Motor neuron (in vitro differentiated cells): ENCODE results near the gene CAMK2D. TPM values are rescaled to one million over a fixed set of nuclear protein-coding genes. Genes with fewer than 3 reads are reported as not detected.
"Not testable (repeated sequence)": the region's sequence is repeated elsewhere in the genome, so short reads cannot be mapped to it uniquely, and the experiment has no call there.

Experiments
- ATAC-seq, 8 experiments: fragments of 200-7000 bp; cut with Tn5 transposase; replicated peaks in 6 of 8; 2 replicates each; pipeline ENCODE4 v1.8.0; 2021; ENCODE audit warnings: mild to moderate bottlenecking in 8 of 8, moderate library complexity in 8 of 8
- H3K27ac ChIP-seq, 2 donors: fragments of 250-450 bp; sonication (Bioruptor Pico); 2 replicates each; pipeline ENCODE4 v1.9.0; 2021; ENCODE audit warnings: antibody characterized with exemption in 2 of 2, mild to moderate bottlenecking in 2 of 2, moderate library complexity in 1 of 2
- H3K4me1 ChIP-seq, 2 donors: fragments of 250-450 bp; sonication (Bioruptor Pico); replicated peaks in 1 of 2; 2 replicates each; pipeline ENCODE4 v1.6.1; 2021; ENCODE audit warnings: antibody characterized with exemption in 2 of 2, mild to moderate bottlenecking in 2 of 2, moderate library complexity in 1 of 2
- H3K4me3 ChIP-seq, 5 donors: fragments of 250-450 bp; sonication (Bioruptor Pico); 2 replicates each; pipeline ENCODE4 v1.9.0; 2021; ENCODE audit warnings: antibody characterized with exemption in 5 of 5, mild to moderate bottlenecking in 5 of 5, moderate library complexity in 4 of 5
- WGBS, 10 experiments: fragments of 450-650 bp; shearing (Covaris generic); methylation state at CpG; one replicate each; pipeline ENCODE4 v1.0.0; 2022; 5-methylcytosine and 5-hydroxymethylcytosine counted together
- in situ Hi-C, 9 experiments: fragments of 400-800 bp; cut with MboI; loops; one replicate each; pipeline ENCODE4 v1.15.0; 2021; ENCODE audit warnings: low sequenced_read_pairs in 9 of 9, low pct_unique_long_range_greater_than_20kb in 2 of 9; ENCODE audit not compliant: unreplicated experiment in 9 of 9
- total RNA-seq, 8 experiments: library from RNA; unstranded; fragments of 300-600 nt; gene quantifications; 2 replicates each; pipeline versions ENCODE4 v1.2.3 to v1.2.4, GENCODE V29; 2022

CAMK2D gene
- total RNA-seq, 8 experiments from 2014 or later, result 14.5 to 77.2 (median 33.5) TPM

DNA sequence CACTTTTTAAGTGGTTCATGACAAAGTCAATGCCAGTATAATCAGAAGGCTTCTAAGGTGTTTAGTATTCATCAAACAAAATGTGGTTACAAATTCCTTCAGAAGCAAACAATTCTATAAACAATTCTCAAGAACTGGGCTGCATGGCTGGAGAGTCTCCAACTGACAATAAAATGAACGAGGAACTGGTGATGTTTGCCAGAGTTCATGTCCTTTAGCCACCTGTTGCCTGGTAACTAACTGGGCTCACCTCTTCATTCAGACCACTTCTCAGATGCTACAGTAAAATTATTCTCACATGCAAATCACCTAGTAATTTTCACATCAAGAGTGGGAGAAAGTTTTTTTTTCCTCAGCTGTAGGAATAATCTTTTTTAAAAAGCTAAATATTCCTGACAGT, 53.3 kb downstream of the CAMK2D start:
- H3K4me1 ChIP-seq, result peaks cover 0 to 3% of the 10 kb centered on the region in 2 donors
- peak in 1 of 8 experiments; percentile 85 for ATAC-seq
- in situ Hi-C loops, result no loop called here
- no peak overlapping the region for H3K27ac ChIP-seq
- H3K4me3 ChIP-seq, result no peak overlapping the region
- whole genome bisulfite sequencing, 10 experiments, result 0 to 64% (median 33%) methylated on average over 1 of the region's 1 CpG; no CpG with 5 or more reads in 4 of the 10 experiments

DNA sequence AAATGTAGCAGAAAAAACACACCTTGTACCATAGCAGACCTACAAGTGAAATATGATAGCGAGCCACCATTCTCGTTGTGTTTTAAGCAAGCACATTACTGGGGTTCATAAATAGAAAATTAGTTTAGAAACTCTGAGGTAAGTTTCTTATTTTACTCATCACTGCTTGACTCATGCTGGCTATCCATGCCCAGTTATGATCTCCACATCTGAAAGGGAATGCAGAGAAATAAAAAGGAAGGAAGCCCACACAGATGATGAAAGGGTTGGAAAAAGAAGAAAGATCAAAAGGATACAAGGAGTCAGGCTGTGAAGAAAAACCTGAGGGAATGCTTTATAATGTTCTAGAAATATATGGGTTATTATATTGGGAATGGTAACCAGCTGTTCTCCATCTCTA, 54.5 kb downstream of the CAMK2D start:
- Histone ChIP-seq H3K27ac (no peak overlapping the region), H3K4me1 (peaks cover 0 to 3% of the 10 kb centered on the region in 2 donors), H3K4me3 (no peak overlapping the region)
- in situ Hi-C loops, result no loop called here
- WGBS, 10 experiments, result 0 to 100% (median 59%) methylated on average over 1 to 2 of the region's 2 CpGs; no CpG with 5 or more reads in 3 of the 10 experiments
- ATAC-seq, result no peak

DNA sequence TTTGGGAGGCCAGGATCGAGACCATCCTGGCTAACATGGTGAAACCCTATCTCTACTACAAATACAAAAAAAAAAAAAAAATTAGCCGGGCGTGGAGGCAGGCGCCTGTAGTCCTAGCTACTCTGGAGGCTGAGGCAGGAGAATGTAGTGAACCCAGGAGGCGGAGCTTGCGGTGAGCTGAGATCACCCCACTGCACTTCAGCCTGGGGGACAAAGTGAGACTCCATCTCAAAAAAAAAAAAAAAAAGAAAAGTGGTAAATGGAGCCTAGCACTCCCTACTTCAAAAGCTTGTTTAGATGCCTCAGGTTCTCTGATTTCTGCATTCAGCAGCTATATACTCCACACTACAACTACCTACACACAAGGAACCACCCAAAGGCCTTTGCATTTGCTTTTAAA, 56.4 kb downstream of the CAMK2D start:
- ATAC-seq, H3K4me1 ChIP-seq, in situ Hi-C loops, H3K27ac ChIP-seq, H3K4me3 ChIP-seq: not testable (repeated sequence)
- WGBS, 10 experiments, result 94 to 100% (median 100%) methylated on average over 1 to 6 of the region's 6 CpGs; no CpG with 5 or more reads in 5 of the 10 experiments

DNA sequence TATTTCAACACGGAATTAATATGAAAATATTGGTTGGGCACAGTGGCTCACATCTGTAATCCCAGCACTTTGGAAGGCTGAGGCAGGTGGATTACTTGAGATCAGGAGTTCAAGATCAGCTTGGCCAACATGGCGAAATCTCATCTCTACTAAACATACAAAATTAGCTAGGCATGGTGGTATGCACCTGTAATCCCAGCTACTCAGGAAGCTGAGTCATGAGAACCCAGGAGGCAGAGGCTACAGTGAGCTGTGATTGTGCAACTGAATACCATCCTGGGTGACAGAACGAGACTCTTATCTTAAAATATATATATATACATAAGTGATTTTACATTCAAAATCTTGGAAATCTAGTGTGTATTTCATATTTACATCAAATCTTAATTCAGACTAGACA, 58.9 kb downstream of the CAMK2D start:
- 71 to 100% (median 97%) methylated on average over 1 to 3 of the region's 3 CpGs; no CpG with 5 or more reads in 2 of the 10 experiments for WGBS, 10 experiments
- ATAC-seq, H3K4me1 ChIP-seq, H3K27ac ChIP-seq, in situ Hi-C loops, H3K4me3 ChIP-seq: not testable (repeated sequence)

DNA sequence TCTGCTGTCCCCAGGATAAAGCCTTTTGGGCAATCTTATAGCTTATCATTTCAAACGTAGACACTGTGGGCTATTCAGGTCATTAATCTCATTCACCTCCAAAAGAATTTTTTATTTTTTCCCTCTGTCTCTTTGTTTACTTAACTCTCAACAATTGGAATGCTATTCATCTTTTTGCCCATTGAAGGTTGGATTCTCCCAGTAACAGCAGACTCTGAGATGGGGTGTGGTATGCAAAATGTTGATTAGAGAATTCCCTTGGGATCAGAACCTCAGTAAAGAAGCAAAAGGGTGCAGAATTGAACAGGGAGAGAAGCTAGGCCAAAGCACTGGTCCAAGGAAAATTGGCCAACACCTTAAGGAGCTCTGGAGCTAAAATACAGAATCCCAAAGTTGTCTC, 60.4 kb downstream of the CAMK2D start:
- 27 to 83% (median 63%) methylated on average over 1 of the region's 1 CpG; no CpG with 5 or more reads in 3 of the 10 experiments for WGBS, 10 experiments
- peak in 2 of 8 experiments; percentile 51 to 56 for ATAC-seq
- in situ Hi-C loops, result no loop called here
- no peak overlapping the region for H3K4me3 ChIP-seq
- no peak overlapping the region for H3K27ac ChIP-seq
- H3K4me1 ChIP-seq, result no peaks in the 10 kb centered on the region

DNA sequence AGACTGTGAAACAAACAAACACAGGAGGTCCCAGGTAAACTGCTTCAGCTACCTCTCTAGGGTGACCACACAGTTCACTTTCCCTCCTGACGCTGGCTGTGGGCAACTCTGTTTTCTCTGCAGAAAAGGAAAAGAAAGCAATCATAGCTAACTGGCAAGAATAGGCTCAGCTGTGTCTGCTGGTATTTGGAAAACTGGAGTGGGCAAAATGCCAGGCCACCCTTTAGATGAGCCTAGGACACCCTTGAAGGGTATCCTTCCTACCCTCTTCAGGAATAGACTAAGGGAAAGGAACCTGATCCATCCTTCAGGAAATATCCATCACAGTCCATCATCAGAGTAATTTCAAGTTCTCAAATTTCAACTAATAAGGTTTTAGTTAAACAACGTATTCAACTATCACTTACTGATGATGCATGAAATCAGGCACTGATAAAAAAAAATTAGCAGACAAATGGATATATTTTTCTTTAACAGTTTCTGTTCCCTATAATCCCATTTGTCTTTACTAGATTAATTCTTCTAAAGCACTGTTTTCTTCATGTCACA, 60.9 kb downstream of the CAMK2D start:
- WGBS, 10 experiments, result 79 to 100% (median 92%) methylated on average over 1 to 2 of the region's 2 CpGs; no CpG with 5 or more reads in 4 of the 10 experiments
- no peaks in the 10 kb centered on the region for H3K4me1 ChIP-seq
- H3K27ac ChIP-seq, result no peak overlapping the region
- H3K4me3 ChIP-seq, result no peak overlapping the region
- in situ Hi-C loops, result no loop called here
- ATAC-seq, result peak in 1 of 8 experiments; percentile 56

DNA sequence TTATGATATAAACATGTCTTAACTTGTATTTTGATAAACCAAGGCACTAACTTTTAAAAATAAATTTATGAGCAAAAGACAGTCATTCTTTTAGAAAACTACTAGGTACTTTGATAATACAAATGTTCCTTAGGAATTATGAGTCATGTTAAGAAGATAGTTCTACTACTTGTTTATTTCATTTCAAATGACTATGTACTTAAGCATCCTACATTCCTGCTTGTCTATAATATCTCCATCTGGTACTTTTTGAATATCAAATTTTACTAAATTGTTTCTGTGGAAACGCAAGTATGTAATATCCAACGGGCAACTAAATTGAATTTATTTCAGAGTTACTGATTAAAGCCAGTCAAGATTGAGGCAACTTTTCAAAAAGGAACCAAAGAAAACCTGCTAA, 61.8 kb downstream of the CAMK2D start:
- Histone ChIP-seq H3K4me3 (no peak overlapping the region), H3K4me1 (no peaks in the 10 kb centered on the region), H3K27ac (no peak overlapping the region)
- in situ Hi-C loops, result no loop called here
- ATAC-seq, result no peak
- 44 to 100% (median 92%) methylated on average over 1 to 2 of the region's 2 CpGs; no CpG with 5 or more reads in 1 of the 10 experiments for WGBS, 10 experiments

DNA sequence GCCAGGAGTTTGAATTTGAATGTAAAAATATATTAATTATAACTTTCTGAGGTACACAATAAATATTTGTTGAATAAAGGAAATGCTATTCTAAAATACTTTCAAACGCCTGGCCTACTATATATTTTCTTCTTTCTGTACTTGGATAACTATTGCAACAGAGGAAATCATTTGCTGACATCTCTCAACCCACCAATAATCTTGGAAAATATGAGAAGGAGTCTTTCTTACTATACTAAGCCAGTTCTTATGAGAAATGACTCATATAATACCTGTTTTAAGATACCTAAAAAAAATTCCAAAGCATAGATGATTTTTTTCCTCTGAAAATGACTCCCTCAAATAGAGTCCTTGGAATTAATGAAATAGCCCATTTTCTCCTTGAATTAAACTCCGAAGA, 64.1 kb downstream of the CAMK2D start:
- ATAC-seq, result no peak
- WGBS, 10 experiments, result 83 to 100% (median 95%) methylated on average over 1 to 2 of the region's 2 CpGs
- no peak overlapping the region for H3K4me3 ChIP-seq
- no peaks in the 10 kb centered on the region for H3K4me1 ChIP-seq
- in situ Hi-C loops, result no loop called here
- no peak overlapping the region for H3K27ac ChIP-seq

DNA sequence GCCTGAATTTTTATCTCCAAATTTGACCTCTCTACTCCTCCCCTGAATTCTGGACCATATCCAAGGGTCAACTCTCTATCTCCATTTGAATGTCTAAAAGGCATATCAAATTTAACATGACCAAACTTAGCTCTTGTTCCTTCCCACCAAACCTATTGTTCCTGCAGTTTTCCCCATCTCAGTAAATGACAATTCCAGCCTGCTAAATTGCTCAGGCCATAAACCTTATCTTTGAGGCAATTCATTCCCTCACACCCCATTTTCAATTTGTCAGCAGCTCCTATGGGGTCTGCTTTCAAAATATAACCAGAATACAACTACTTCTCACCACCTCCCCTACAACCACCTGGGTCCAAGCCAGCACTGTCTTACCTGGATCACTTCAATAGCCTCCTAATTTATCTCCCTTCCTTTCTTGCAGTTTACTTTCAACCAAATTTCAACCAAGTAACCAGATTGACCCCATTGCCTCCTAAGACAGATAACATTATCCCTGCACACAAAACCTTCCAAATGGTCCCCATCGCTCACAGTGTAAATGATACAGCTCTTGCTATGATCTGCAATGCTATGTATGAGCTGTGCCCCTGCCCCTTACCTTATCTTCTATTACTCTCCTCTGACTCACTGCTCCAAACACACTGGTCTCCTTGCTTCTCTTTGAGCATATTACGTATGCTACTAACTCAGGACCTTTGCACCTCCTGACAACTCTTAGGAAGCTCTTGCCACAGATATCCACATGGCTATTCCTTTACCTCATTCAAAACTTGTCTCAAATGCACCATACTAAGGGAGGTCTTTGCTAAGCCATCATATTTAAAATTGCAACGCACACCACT, 66.0 kb downstream of the CAMK2D start:
- Histone ChIP-seq H3K4me1 (no peaks in the 10 kb centered on the region), H3K27ac (no peak overlapping the region), H3K4me3 (no peak overlapping the region)
- ATAC-seq, result no peak
- in situ Hi-C loops, result no loop called here
- WGBS, 10 experiments, result 71 to 100% (median 99%) methylated on average over 1 to 3 of the region's 3 CpGs

DNA sequence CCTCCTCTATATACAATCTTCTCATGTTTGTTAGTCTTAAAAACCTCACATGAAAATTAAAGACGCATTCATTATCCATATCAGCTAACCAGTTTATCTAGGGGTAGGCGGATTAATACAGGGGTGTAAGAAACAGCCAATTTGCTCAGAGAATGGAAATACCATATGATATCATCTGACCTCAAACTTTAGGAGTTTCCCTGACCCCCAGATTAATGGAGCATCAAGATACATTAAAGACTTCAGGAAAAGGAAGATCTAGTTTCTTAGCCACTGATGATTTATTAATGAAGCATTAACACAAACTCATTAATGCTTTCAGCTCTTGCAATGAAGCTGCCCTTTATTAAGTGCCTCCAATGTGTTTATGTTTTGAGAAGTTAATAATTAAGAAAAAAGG, 67.5 kb downstream of the CAMK2D start:
- no peaks in the 10 kb centered on the region for H3K4me1 ChIP-seq

DNA sequence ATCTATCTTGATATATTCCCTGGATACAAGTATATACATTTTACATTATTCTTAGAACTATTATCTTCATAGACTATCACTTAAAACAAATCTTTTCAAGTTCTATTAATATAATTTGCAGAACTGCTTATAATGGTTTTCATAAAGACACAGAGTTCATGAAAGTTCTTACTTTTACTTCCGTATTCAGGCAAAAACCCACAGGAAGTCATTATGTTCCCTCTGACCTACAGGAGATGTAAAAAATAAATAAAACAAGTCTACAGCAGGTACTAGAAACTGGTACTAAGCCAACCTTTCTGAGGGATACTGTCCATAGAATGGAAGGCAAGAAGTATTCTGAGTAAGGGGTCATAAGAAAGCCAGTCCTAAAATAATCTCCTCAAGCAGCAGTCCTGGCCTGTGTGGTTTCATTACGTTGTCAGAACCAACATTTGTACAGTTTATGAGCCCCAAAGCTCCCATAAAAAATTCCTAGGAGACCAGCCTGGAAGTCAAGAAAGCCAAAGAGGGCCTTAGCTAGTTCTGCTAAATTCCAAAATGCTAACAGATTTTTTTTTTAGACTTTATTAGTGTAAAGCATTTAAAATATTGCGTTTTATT, 68.6 kb downstream of the CAMK2D start:
- 63 to 100% (median 97%) methylated on average over 1 to 3 of the region's 3 CpGs; no CpG with 5 or more reads in 2 of the 10 experiments for WGBS, 10 experiments
- no peak for ATAC-seq
- Histone ChIP-seq H3K4me1 (no peaks in the 10 kb centered on the region), H3K4me3 (no peak overlapping the region), H3K27ac (no peak overlapping the region)
- in situ Hi-C loops, result no loop called here

More for the DNA sequence above, 67.5 kb downstream of the CAMK2D start:
- Histone ChIP-seq H3K27ac (no peak overlapping the region), H3K4me3 (no peak overlapping the region)
- in situ Hi-C loops, result no loop called here
- 86 to 100% (median 100%) methylated on average over 1 to 2 of the region's 2 CpGs; no CpG with 5 or more reads in 2 of the 10 experiments for WGBS, 10 experiments
- ATAC-seq, result no peak

DNA sequence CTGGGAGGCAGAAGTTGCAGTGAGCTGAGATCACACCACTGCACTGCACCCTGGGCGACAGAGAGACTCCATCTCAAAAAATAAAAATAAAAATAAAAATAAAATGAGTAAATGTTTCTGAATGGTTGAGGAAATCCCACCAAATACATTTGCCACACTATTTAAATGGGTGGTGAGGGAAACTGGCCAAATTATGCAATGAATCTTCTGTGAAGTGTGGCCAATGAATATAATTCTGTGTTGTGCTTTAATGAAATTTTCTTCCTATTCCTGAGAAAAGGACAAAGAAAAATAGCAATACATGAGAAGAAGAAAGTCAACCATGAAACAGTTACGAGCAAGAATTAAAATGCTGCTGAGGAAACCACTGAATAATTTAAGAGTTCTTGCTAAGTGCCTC, 69.9 kb downstream of the CAMK2D start:
- ATAC-seq, result no peak
- Histone ChIP-seq H3K4me3 (no peak overlapping the region), H3K4me1 (no peaks in the 10 kb centered on the region), H3K27ac (no peak overlapping the region)
- in situ Hi-C loops, result no loop called here
- 83 to 100% (median 98%) methylated on average over 1 to 2 of the region's 2 CpGs for WGBS, 10 experiments

DNA sequence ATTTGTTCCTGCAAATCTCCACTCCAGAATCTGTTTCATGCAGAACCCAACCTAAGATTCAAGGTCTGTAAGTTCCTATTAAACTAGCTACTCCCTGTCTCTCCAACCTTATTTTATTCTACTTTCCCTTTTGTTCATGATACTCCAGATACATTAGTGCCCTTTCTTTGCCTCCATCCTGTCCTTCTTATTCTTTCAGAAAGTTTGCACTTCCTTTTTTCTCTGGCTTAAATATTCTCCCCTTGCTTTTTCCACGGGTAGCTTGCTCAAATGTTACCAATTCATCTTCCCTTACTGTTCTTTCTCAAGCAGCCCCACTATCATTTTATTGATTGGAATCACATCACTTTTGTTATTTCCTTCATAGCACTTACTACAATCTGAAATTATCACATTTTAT, 72.1 kb downstream of the CAMK2D start:
- Histone ChIP-seq H3K27ac (no peak overlapping the region), H3K4me3 (no peak overlapping the region), H3K4me1 (no peaks in the 10 kb centered on the region)
- no peak for ATAC-seq
- WGBS, 10 experiments, result 0 to 100% (median 85%) methylated on average over 1 of the region's 1 CpG
- in situ Hi-C loops, result no loop called here
